Neuronal stem cell (in vitro differentiated cells): Measurements from ENCODE around the gene RFC5.
"Not testable (repeated sequence)": the region's sequence is repeated elsewhere in the genome, so short reads cannot be mapped to it uniquely, and the experiment has no call there.

ENCODE experiments used
- DNase-seq: peaks from one replicate; pipeline ENCODE4 v3.0.0-alpha.2; 2013; ENCODE audit warnings: low spot score
- H2AFZ ChIP-seq: one replicate; pipeline ENCODE4 v1.6.1; 2013; ENCODE audit warnings: mild to moderate bottlenecking, low read length, inconsistent platforms
- H2AK5ac ChIP-seq: 2 replicates; pipeline ENCODE4 v1.6.1; 2013; ENCODE audit warnings: low read depth, mild to moderate bottlenecking, inconsistent platforms, low read length, moderate library complexity, mixed read lengths
- H2BK120ac ChIP-seq: 2 replicates; pipeline ENCODE4 v1.6.1; 2013; ENCODE audit warnings: low read depth, mild to moderate bottlenecking, inconsistent platforms, low read length, moderate library complexity, mixed read lengths
- H2BK12ac ChIP-seq: one replicate; pipeline ENCODE4 v1.6.1; 2013; ENCODE audit warnings: low read length, inconsistent platforms
- H2BK15ac ChIP-seq: 2 replicates; pipeline ENCODE4 v1.6.1; 2013; ENCODE audit warnings: mild to moderate bottlenecking, low read length, inconsistent platforms, mixed read lengths
- H2BK5ac ChIP-seq: one replicate; pipeline ENCODE4 v1.6.1; 2013; ENCODE audit warnings: inconsistent platforms, mild to moderate bottlenecking, low read length, moderate library complexity
- H3K14ac ChIP-seq: one replicate; pipeline ENCODE4 v1.6.1; 2013; ENCODE audit warnings: low read length, inconsistent platforms
- H3K18ac ChIP-seq: 2 replicates; pipeline ENCODE4 v1.6.1; 2013; ENCODE audit warnings: low read length, inconsistent platforms
- H3K23ac ChIP-seq: 2 replicates; pipeline ENCODE4 v1.6.1; 2013; ENCODE audit warnings: low read depth, mild to moderate bottlenecking, mixed read lengths, low read length, inconsistent platforms; ENCODE audit not compliant: poor library complexity
- H3K27ac ChIP-seq: replicated peaks from 3 replicates; pipeline ENCODE4 v1.5.1; 2013; ENCODE audit warnings: low read length, inconsistent platforms
- H3K27me3 ChIP-seq, 3 experiments: 2 replicates each; pipeline ENCODE4 v1.6.1; 2013; ENCODE audit warnings: low read length in 3 of 3, mild to moderate bottlenecking in 2 of 3, inconsistent platforms in 1 of 3, low read depth in 1 of 3, mixed read lengths in 1 of 3, moderate library complexity in 1 of 3; ENCODE audit not compliant: control insufficient read depth in 3 of 3, insufficient read depth in 3 of 3
- H3K36me3 ChIP-seq, 2 donors: replicated peaks in 1 of 2; 2 replicates each; pipeline ENCODE4 v1.6.1; 2013; ENCODE audit warnings: low read length in 2 of 2; ENCODE audit not compliant: control insufficient read depth in 2 of 2, insufficient read depth in 2 of 2
- H3K4ac ChIP-seq: 2 replicates; pipeline ENCODE4 v1.6.1; 2013; ENCODE audit warnings: inconsistent platforms, mild to moderate bottlenecking, low read length, moderate library complexity
- H3K4me1 ChIP-seq, 2 donors: 1 replicate in 1 of 2; 2 replicates in 1 of 2; pipeline ENCODE4 v1.6.1; 2013; ENCODE audit warnings: low read length in 2 of 2, low read depth in 1 of 2; ENCODE audit not compliant: control insufficient read depth in 2 of 2, insufficient read depth in 1 of 2
- H3K4me2 ChIP-seq: one replicate; pipeline ENCODE4 v1.6.1; 2013; ENCODE audit warnings: mild to moderate bottlenecking, low read length, inconsistent platforms; ENCODE audit not compliant: insufficient read depth, poor library complexity, severe bottlenecking
- H3K4me3 ChIP-seq, 2 donors: 2 replicates each; pipeline ENCODE4 v1.5.1; 2013; ENCODE audit warnings: low read length in 2 of 2, mild to moderate bottlenecking in 2 of 2, inconsistent platforms in 1 of 2, moderate library complexity in 1 of 2
- H3K79me1 ChIP-seq: one replicate; pipeline ENCODE4 v1.6.1; 2013; ENCODE audit warnings: low read depth, mild to moderate bottlenecking, inconsistent platforms, low read length, moderate library complexity
- H3K9ac ChIP-seq: one replicate; pipeline ENCODE4 v1.6.1; 2013; ENCODE audit warnings: mild to moderate bottlenecking, low read depth, low read length, inconsistent platforms; ENCODE audit not compliant: poor library complexity
- H3K9me3 ChIP-seq, 2 donors: replicated peaks in 1 of 2; 2 replicates each; pipeline versions ENCODE3 to v1.6.1; 2013; ENCODE audit warnings: low read length in 2 of 2, mild to moderate bottlenecking in 2 of 2, inconsistent platforms in 1 of 2, low read depth in 1 of 2, mixed read lengths in 1 of 2, moderate library complexity in 1 of 2; ENCODE audit not compliant: control insufficient read depth in 2 of 2, insufficient read depth in 1 of 2
- H4K8ac ChIP-seq: one replicate; pipeline ENCODE4 v1.6.1; 2013; ENCODE audit warnings: low read depth, mild to moderate bottlenecking, inconsistent platforms, low read length, moderate library complexity
- H4K91ac ChIP-seq: one replicate; pipeline ENCODE4 v1.6.1; 2013; ENCODE audit warnings: low read length, low read depth, mild to moderate bottlenecking, inconsistent platforms; ENCODE audit not compliant: poor library complexity
- WGBS, 2 donors: extraction: QIAGEN DNeasy Blood & Tissue Kit; methylation state at CpG; one replicate each; pipeline ENCODE4 v1.1.7; 2013; ENCODE audit warnings: missing lambda C conversion rate in 2 of 2, mixed read lengths in 1 of 2; ENCODE audit not compliant: insufficient read length in 2 of 2, insufficient replicate concordance in 1 of 2; ENCODE audit errors: extremely low coverage in 2 of 2; 5-methylcytosine and 5-hydroxymethylcytosine counted together

The RFC5 gene

GRCh38 chr12:118022097-118022727 is 5.7 kb downstream of the RFC5 start:
- H2AK5ac ChIP-seq, H2AFZ ChIP-seq, H2BK120ac ChIP-seq, H4K91ac ChIP-seq, H3K4me2 ChIP-seq, H2BK5ac ChIP-seq, H3K79me1 ChIP-seq, H3K14ac ChIP-seq, DNase-seq, H3K4me1 ChIP-seq, H3K4me3 ChIP-seq, H3K27me3 ChIP-seq, H4K8ac ChIP-seq, H3K27ac ChIP-seq, H3K23ac ChIP-seq, H3K18ac ChIP-seq, H3K4ac ChIP-seq, H3K9me3 ChIP-seq, H2BK15ac ChIP-seq, H2BK12ac ChIP-seq: not testable (repeated sequence)
- Histone ChIP-seq H3K36me3 (peaks cover 44 to 92% of the 10 kb centered on the region in 2 donors), H3K9ac (peak overlapping the region; percentile 14)
- no CpG with 5 or more reads among the region's 13 CpGs for WGBS, 2 donors

DNA sequence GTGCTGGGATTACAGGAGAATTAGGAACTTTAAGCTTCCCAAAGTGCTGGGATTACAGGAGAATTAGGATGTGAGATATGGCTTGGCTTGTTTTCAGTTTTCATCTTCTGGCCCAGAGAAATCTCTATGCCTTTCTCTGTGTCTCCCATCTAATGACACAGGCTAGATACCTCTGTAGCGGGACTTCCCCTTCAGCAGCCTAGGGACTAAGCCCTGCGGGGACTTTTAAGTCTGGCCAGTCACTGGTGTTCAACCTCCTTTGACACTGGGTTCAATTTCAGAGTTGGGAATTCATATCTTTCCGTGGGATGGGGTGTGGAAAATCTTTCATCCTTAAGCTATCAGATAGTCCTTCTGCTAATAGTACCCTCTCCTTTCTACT is 6.2 kb downstream of the RFC5 start:
- Histone ChIP-seq H3K18ac (no peak overlapping the region), H3K9ac (no peak overlapping the region), H3K9me3 (no peaks in the 10 kb centered on the region), H2AFZ (no peak overlapping the region), H3K23ac (no peak overlapping the region), H3K4ac (no peak overlapping the region), H3K79me1 (no peaks in the 10 kb centered on the region), H2BK12ac (no peak overlapping the region), H2BK15ac (no peak overlapping the region), H2AK5ac (no peak overlapping the region), H3K4me1 (no peaks in the 10 kb centered on the region), H3K4me2 (no peak overlapping the region), H2BK120ac (no peak overlapping the region), H3K14ac (no peak overlapping the region), H4K91ac (no peak overlapping the region), H3K27me3 (no peaks in the 10 kb centered on the region), H4K8ac (no peak overlapping the region), H3K36me3 (peaks cover 45 to 94% of the 10 kb centered on the region in 2 donors), H3K4me3 (no peak overlapping the region), H3K27ac (no peak overlapping the region), H2BK5ac (no peak overlapping the region)
- no CpG with 5 or more reads among the region's 3 CpGs for WGBS, 2 donors
- DNase-seq: no peak

GRCh38 chr12:118023301-118023860 is 6.9 kb downstream of the RFC5 start:
- Histone ChIP-seq H3K79me1 (no peaks in the 10 kb centered on the region), H3K27ac (no peak overlapping the region), H3K27me3 (no peaks in the 10 kb centered on the region), H3K14ac (no peak overlapping the region), H2BK12ac (no peak overlapping the region), H3K9me3 (no peaks in the 10 kb centered on the region), H3K4ac (no peak overlapping the region), H3K36me3 (peaks cover 43 to 94% of the 10 kb centered on the region in 2 donors), H3K4me2 (no peak overlapping the region), H2AFZ (no peak overlapping the region), H3K23ac (no peak overlapping the region), H3K9ac (no peak overlapping the region), H3K4me3 (no peak overlapping the region), H2BK5ac (no peak overlapping the region), H3K18ac (no peak overlapping the region), H2BK120ac (no peak overlapping the region), H2AK5ac (no peak overlapping the region), H4K8ac (no peak overlapping the region), H3K4me1 (no peaks in the 10 kb centered on the region), H2BK15ac (no peak overlapping the region), H4K91ac (no peak overlapping the region)
- no peak for DNase-seq
- no CpG with 5 or more reads among the region's 9 CpGs for WGBS, 2 donors

DNA sequence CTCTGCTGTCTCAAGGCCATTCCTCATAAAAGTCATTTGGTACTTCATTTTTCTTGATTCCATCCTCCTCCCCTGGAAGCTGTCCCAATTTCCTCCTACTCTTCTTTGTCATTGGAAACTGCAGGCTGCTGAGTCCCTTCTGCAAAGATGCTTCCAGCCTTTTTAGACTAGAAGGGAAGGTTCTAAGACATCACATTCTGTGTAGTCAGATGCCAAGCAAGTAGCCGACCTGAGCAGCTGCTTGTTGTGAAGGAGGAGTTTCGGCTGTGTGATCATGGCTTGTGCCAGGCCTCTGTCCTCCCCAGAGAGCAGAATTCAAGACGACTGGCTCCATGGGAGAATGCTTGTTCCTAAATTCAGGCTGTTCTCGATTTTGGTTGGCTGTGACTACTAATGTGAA is 8.7 kb downstream of the RFC5 start:
- no peak overlapping the region for H2BK15ac ChIP-seq
- no peak overlapping the region for H3K27ac ChIP-seq
- H2BK12ac ChIP-seq: no peak overlapping the region
- H3K4ac ChIP-seq: no peak overlapping the region
- no peaks in the 10 kb centered on the region for H3K27me3 ChIP-seq
- H2BK5ac ChIP-seq: no peak overlapping the region
- no peaks in the 10 kb centered on the region for H3K79me1 ChIP-seq
- DNase-seq: no peak
- no peak overlapping the region for H2AK5ac ChIP-seq
- no peak overlapping the region for H3K4me2 ChIP-seq
- no peaks in the 10 kb centered on the region for H3K4me1 ChIP-seq
- no peak overlapping the region for H3K18ac ChIP-seq
- H3K9ac ChIP-seq: no peak overlapping the region
- no CpG with 5 or more reads among the region's 4 CpGs for WGBS, 2 donors
- peaks cover 42 to 94% of the 10 kb centered on the region in 2 donors for H3K36me3 ChIP-seq
- H3K14ac ChIP-seq: no peak overlapping the region
- no peak overlapping the region for H3K23ac ChIP-seq
- H3K4me3 ChIP-seq: no peak overlapping the region
- no peak overlapping the region for H2AFZ ChIP-seq
- H4K8ac ChIP-seq: no peak overlapping the region
- no peak overlapping the region for H2BK120ac ChIP-seq
- H3K9me3 ChIP-seq: no peaks in the 10 kb centered on the region
- no peak overlapping the region for H4K91ac ChIP-seq
